K562 (cell line): Measurements from ENCODE around the gene PLEKHH2. TPM values are rescaled to one million over a fixed set of nuclear protein-coding genes. Genes with fewer than 3 reads are reported as not detected.
A peak's percentile ranks its signal among the peaks of the same experiment; 100 is the strongest.
"Not testable (repeated sequence)": the region's sequence is repeated elsewhere in the genome, so short reads cannot be mapped to it uniquely, and the experiment has no call there.

Experiments used
- ATAC-seq: fragments of 200-7000 bp; cut with Tn5 transposase; 3 replicates; pipeline ENCODE4 v1.9.1; 2020; ENCODE audit warnings: moderate library complexity
- BruUV-seq: library from RNA; stranded (reverse); fragments of 400-500 nt; replicated peaks from 2 replicates; lab custom pipeline; 2021; lab: Mats Ljungman, UMichigan
- CTCF ChIA-PET: fragments of 300-600 bp; formaldehyde crosslinking; extraction: SDS; loops from one replicate; lab custom pipeline; 2021; ENCODE audit warnings: low intra/inter-chr PET ratio; lab: Yijun Ruan, JAX
- POLR2A ChIA-PET: fragments of 300-600, 350-650 bp; sonication (Branson Sonifier 250); formaldehyde crosslinking; extraction: SDS; loops from one replicate; lab custom pipeline; 2021; ENCODE audit warnings: antibody characterized with exemption, inconsistent platforms; lab: Yijun Ruan, JAX
- DNase-seq, 4 experiments: peaks; one replicate each; pipeline versions ENCODE4 v3.0.0 to v3.0.0-alpha.2; 2011 to 2018; ENCODE audit warnings: low spot score in 3 of 4, mixed read lengths in 3 of 4; ENCODE audit errors: extremely low read depth in 1 of 4
- FAIRE-seq: peaks from 2 replicates; lab custom pipeline; 2011; peaks lifted over from hg19 to GRCh38; lab: Jason Lieb, UNC
- H2AFZ ChIP-seq: 2 replicates; pipeline ENCODE4 v1.6.0; 2011; ENCODE audit warnings: low read depth, low read length, control low read depth, inconsistent platforms
- H3K27ac ChIP-seq: fragments of 200-600 bp; 3 replicates; pipeline ENCODE4 v1.8.0; 2011; ENCODE audit warnings: low read depth, mild to moderate bottlenecking, control low read depth, inconsistent platforms, low read length, moderate library complexity, mixed read lengths; ENCODE audit errors: extremely low read depth
- H3K27me3 ChIP-seq, 2 experiments: fragments of 300-600 bp in 1 of 2; 2 replicates in 1 of 2; 3 replicates in 1 of 2; pipeline versions ENCODE4 v1.6.0 to v1.8.0; 2011; ENCODE audit warnings: inconsistent platforms in 2 of 2, low read length in 2 of 2, mild to moderate bottlenecking in 1 of 2, mixed read lengths in 1 of 2, moderate library complexity in 1 of 2; ENCODE audit not compliant: control insufficient read depth in 2 of 2, insufficient read depth in 2 of 2
- H3K36me3 ChIP-seq: fragments of 300-600 bp; 3 replicates; pipeline ENCODE4 v1.8.0; 2011; ENCODE audit warnings: mild to moderate bottlenecking, low read length, inconsistent platforms; ENCODE audit not compliant: control insufficient read depth, insufficient read depth
- H3K4me1 ChIP-seq, 2 experiments: fragments of 200-600 bp in 1 of 2; replicated peaks in 1 of 2; 2 replicates in 1 of 2; 3 replicates in 1 of 2; pipeline versions ENCODE4 v1.5.1 to v1.8.0; 2011; ENCODE audit warnings: inconsistent platforms in 2 of 2, low read length in 2 of 2, mild to moderate bottlenecking in 1 of 2, mixed read lengths in 1 of 2, moderate library complexity in 1 of 2; ENCODE audit not compliant: control insufficient read depth in 2 of 2, insufficient read depth in 2 of 2
- H3K4me2 ChIP-seq: 2 replicates; pipeline ENCODE4 v1.6.1; 2011; ENCODE audit warnings: low read length, control low read depth, inconsistent platforms, mixed read lengths; ENCODE audit not compliant: insufficient read depth
- H3K4me3 ChIP-seq: fragments of 200-600 bp; sonication (generic), shearing (Covaris generic); 2 replicates; pipeline ENCODE4 v1.5.1; 2016; ENCODE audit warnings: control low read depth, inconsistent platforms
- H3K79me2 ChIP-seq: fragments of 200-600 bp; 3 replicates; pipeline ENCODE4 v1.8.0; 2011; ENCODE audit warnings: low read length, inconsistent platforms; ENCODE audit not compliant: control insufficient read depth, insufficient read depth
- H3K9ac ChIP-seq, 2 experiments: 2 replicates each; pipeline versions ENCODE4 v1.6.0 to v1.6.1; 2011; ENCODE audit warnings: low read depth in 2 of 2, low read length in 2 of 2, control low read depth in 1 of 2, inconsistent platforms in 1 of 2, mild to moderate bottlenecking in 1 of 2, mixed read lengths in 1 of 2; ENCODE audit not compliant: insufficient read depth in 1 of 2
- H3K9me1 ChIP-seq: one replicate; pipeline ENCODE4 v1.6.0; 2011; ENCODE audit warnings: inconsistent platforms, mild to moderate bottlenecking, low read length, moderate library complexity; ENCODE audit not compliant: control insufficient read depth, insufficient read depth
- H3K9me3 ChIP-seq: replicated peaks from 2 replicates; pipeline ENCODE4 v1.5.1; 2011; ENCODE audit warnings: low read depth, low read length, inconsistent platforms; ENCODE audit not compliant: control insufficient read depth, insufficient read depth
- H4K20me1 ChIP-seq: replicated peaks from 2 replicates; pipeline ENCODE4 v1.6.1; 2011; ENCODE audit warnings: low read length, inconsistent platforms, mixed read lengths; ENCODE audit not compliant: control insufficient read depth, insufficient read depth
- ATF1 ChIP-seq, 2 experiments: fragments of 450-650 bp in 1 of 2; IDR thresholded peaks; 2 replicates each; pipeline ENCODE4 v1.6.1; 2016; ENCODE audit warnings: missing compliant biosample characterization in 1 of 2, missing genetic modification characterization in 1 of 2
- EGR1 ChIP-seq: fragments of 450-650 bp; conservative IDR thresholded peaks from 2 replicates; pipeline ENCODE4 v1.6.1; 2017; ENCODE audit warnings: mild to moderate bottlenecking
- ELF1 ChIP-seq: fragments of 200-800 bp; sonication (Bioruptor generic); IDR thresholded peaks from 2 replicates; pipeline ENCODE4 v1.6.1; 2016; ENCODE audit warnings: missing genetic modification characterization, missing compliant biosample characterization
- HDAC8 ChIP-seq: fragments of 450-650 bp; IDR thresholded peaks from 2 replicates; pipeline ENCODE4 v1.6.1; 2016; ENCODE audit warnings: mild to moderate bottlenecking, missing genetic modification characterization, moderate library complexity, missing compliant biosample characterization
- ZNF311 ChIP-seq: fragments of 250-450 bp; sonication (Bioruptor Pico); IDR thresholded peaks from 2 replicates; pipeline ENCODE4 v1.4.0; 2020; ENCODE audit warnings: mild to moderate bottlenecking, moderate library complexity
- ZNF766 ChIP-seq: fragments of 200-800 bp; sonication (Bioruptor generic); conservative IDR thresholded peaks from 2 replicates; pipeline ENCODE4 v1.6.1; 2016; ENCODE audit warnings: missing genetic modification characterization, missing compliant biosample characterization
- WGBS: fragments of 100-300 bp; shearing (Covaris generic); methylation state at CpG from one replicate; pipeline ENCODE4 v1.1.6; 2016; ENCODE audit warnings: low coverage, mixed read lengths; ENCODE audit not compliant: insufficient coverage; ENCODE audit errors: missing lambda C conversion rate; 5-methylcytosine and 5-hydroxymethylcytosine counted together
- in situ Hi-C: fragments of 300-500 bp; cut with MboI; formaldehyde crosslinking; loops from 4 replicates; pipeline ENCODE4 v1.15.0; 2018; ENCODE audit warnings: inconsistent platforms, mixed read lengths
- intact Hi-C: fragments of 100-400 bp; cut with micrococcal nuclease; formaldehyde crosslinking; loops from 2 replicates; pipeline ENCODE4 v1.14.2; 2022
- polyA plus RNA-seq, 8 experiments: library from polyadenylated mRNA; depleted of rRNA in 4 of 8; stranded (reverse) in 5 of 8; unstranded in 3 of 8; fragments of >200 nt; fragmentation: Nextera tagmentation in 2 of 8; fragmentation: Illumina TruSeq in 1 of 8; extraction: Ambion mirVana in 2 of 8; extraction: Trizol in 1 of 8; gene quantifications; 2 replicates each; pipeline versions ENCODE4 v1.2.1 to v1.2.3, GENCODE V29; 2011 to 2014; ENCODE audit warnings: inconsistent platforms in 1 of 8, missing spikeins in 1 of 8
- total RNA-seq, 7 experiments: library from RNA; depleted of rRNA in 6 of 7; stranded (reverse); fragments of >200 nt in 6 of 7; fragmentation: Illumina TruSeq in 2 of 7; extraction: Trizol in 2 of 7; gene quantifications; 2 replicates each; pipeline versions ENCODE4 v1.2.1 to v1.2.3, GENCODE V29; 2011 to 2021; ENCODE audit warnings: low replicate concordance in 1 of 7

Gene PLEKHH2
- total and polyA plus RNA-seq, 9 of the 15 experiments (the other 6 are each of a cell fraction or from before 2014, with no cell fraction given) = 0.77 to 13.5 (median 2.7) TPM

DNA sequence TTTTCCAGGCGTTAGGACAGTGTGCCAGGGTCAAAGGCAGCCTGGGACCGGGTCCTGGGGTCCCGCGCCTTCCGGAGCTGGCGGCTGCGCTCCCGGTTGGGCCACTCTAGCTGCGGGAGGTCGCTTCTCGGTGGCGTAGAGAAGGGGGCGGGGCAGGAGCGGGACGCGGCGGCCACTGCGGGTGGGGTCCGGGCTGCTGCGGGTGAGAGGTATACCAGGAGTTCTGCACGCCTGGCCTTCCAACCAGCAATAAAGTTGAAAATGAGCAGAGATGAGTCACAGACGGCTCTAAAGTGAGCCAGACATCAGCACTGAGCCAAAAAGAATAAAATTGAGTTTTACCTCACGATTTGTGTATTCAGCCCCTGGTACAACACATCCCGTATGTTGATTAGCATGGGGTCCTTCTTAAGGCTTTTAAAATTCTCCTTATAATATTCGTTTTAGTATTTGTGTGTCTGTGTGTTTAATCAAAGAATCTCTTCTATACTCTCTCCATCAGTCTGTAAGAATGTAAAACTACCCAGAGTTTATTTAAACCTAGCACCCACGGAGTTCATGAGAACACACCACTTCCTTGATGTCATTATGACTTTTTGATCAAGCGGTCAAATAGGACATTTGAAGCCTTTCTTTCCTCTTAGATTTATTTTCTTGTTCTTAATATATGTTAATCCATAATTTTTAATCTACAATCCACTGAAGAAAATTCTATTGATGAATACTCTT lies 39.4 kb downstream of the PLEKHH2 start, which contains the start of gene C1GALT1C1L (continued):
- TF ChIP-seq ZNF311 (CRISPR knock-in tag) = no peak

DNA sequence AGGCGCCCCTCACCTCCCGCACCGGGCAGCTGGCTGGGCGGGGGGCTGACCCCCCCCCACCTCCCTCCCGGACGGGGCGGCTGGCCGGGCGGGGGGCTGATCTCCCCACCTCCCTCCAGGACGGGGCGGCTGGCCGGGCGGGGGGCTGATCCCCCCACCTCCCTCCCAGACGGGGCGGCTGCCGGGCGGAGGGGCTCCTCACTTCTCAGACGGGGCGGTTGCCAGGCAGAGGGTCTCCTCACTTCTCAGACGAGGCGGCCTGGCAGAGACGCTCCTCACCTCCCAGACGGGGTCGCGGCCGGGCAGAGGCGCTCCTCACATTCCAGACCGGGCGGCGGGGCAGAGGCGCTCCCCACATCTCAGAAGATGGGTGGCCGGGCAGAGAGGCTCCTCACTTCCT lies 40.7 kb downstream of the PLEKHH2 start:
- POLR2A ChIA-PET, CTCF ChIA-PET, H3K4me2 ChIP-seq, H3K4me3 ChIP-seq, H3K9me3 ChIP-seq, in situ Hi-C loops, intact Hi-C loops, H3K9ac ChIP-seq, DNase-seq, H2AFZ ChIP-seq, H3K27ac ChIP-seq, H3K27me3 ChIP-seq, H3K4me1 ChIP-seq, H4K20me1 ChIP-seq, FAIRE-seq, H3K79me2 ChIP-seq, BruUV-seq, H3K36me3 ChIP-seq, ATAC-seq, H3K9me1 ChIP-seq: not testable (repeated sequence)
- WGBS = 60% methylated on average over 1 of the region's 32 CpGs

DNA sequence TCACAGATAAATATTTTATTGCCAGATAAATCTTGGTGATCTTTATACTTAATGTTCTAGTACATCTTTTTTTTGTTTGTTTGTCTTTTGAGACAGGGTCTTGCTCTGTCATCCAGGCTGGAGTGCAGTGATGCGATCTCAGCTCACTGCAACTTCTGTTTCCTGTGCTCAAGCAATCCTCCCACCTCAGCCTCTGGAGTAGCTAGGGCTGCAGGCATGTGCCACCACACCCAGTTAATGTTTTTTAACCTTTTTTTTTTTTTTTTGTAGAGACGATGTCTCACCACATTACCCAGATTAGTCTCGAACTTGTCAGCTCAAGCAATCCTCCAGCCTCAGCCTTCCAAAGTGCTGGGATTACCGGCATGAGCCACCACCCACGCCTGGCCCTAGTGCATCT lies 48.3 kb downstream of the PLEKHH2 start:
- Histone ChIP-seq H3K9ac (no peak overlapping the region), H3K27me3 (no peaks in the 10 kb centered on the region), H3K27ac (no peak overlapping the region), H4K20me1 (no peaks in the 10 kb centered on the region), H3K4me3 (no peak overlapping the region), H3K4me2 (no peak overlapping the region), H3K4me1 (peaks cover 0 to 3% of the 10 kb centered on the region in 2 experiments; a peak in 1 of 5 replicates), H3K9me1 (no peaks in the 10 kb centered on the region), H2AFZ (no peak overlapping the region), H3K36me3 (no peaks in the 10 kb centered on the region), H3K9me3 (no peaks in the 10 kb centered on the region), H3K79me2 (no peaks in the 10 kb centered on the region)
- in situ Hi-C loops = loop anchor here (5.0 kb wide), 1 partner anchor 48 kb away; the partner anchor contains the start of gene PLEKHH2
- BruUV-seq = no TSS peak
- intact Hi-C loops = no loop called here
- FAIRE-seq (no peak), ATAC-seq (peak; percentile 86), DNase-seq (peak in 1 of 4 experiments; percentile 13)
- POLR2A ChIA-PET = interaction anchor here (0.8 to 0.9 kb wide), 2 partner anchors 8 to 14 kb away, joined by 3 read pairs; no protein-coding TSS in a partner anchor
- WGBS = 6% methylated on average over 5 of the region's 5 CpGs
- CTCF ChIA-PET = no interaction called here
- TF ChIP-seq ZNF766 (CRISPR knock-in tag) (no peak), EGR1 (0 out of 2 replicates have a peak, but pooled peaks have one; percentile 25), HDAC8 (no peak), ELF1 (tag) (no peak), ATF1 (CRISPR knock-in tag; IDR thresholded peaks at IDR 0.05) (no peak), ATF1 (tag; IDR thresholded peaks at IDR 0.05) (no peak)
